A549 (cell line): ENCODE results near the gene MOK. TPM values are rescaled to one million over a fixed set of nuclear protein-coding genes. Genes with fewer than 3 reads are reported as not detected.

Source experiments
- ATAC-seq, 2 experiments: fragments of 200-7000 bp in 1 of 2; fragments of >200 bp in 1 of 2; cut with Nextera tagmentation in 1 of 2; cut with Tn5 transposase in 1 of 2; 3 replicates each; pipeline versions ENCODE4 v1.8.0 to v1.9.1; 2018 to 2020; ENCODE audit warnings: mild to moderate bottlenecking in 1 of 2, moderate library complexity in 1 of 2
- CTCF ChIA-PET: fragments of 300-600 bp; sonication (Branson Sonifier 250); formaldehyde crosslinking; extraction: SDS; loops from one replicate; lab custom pipeline; 2021; ENCODE audit warnings: antibody characterized with exemption, inconsistent platforms; lab: Yijun Ruan, JAX
- POLR2A ChIA-PET: fragments of 350-600 bp; formaldehyde crosslinking; extraction: SDS; loops from one replicate; lab custom pipeline; 2021; ENCODE audit warnings: antibody characterized with exemption, inconsistent platforms; lab: Yijun Ruan, JAX
- DNase-seq, 2 experiments: peaks; one replicate each; pipeline versions ENCODE4 v3.0.0 to v3.0.0-alpha.2; 2011 to 2016; ENCODE audit warnings: low read depth in 1 of 2, low spot score in 1 of 2
- FAIRE-seq: peaks from 2 replicates; lab custom pipeline; 2011; peaks lifted over from hg19 to GRCh38; lab: Jason Lieb, UNC
- H3K27ac ChIP-seq, 2 experiments: fragments of >200 bp; sonication (Bioruptor Twin); formaldehyde crosslinking; 3 replicates each; pipeline ENCODE4 v1.5.1; 2016 to 2017
- H3K4me1 ChIP-seq: fragments of >200 bp; sonication (Bioruptor Twin); formaldehyde crosslinking; 3 replicates; pipeline ENCODE4 v1.6.1; 2016
- H3K4me2 ChIP-seq: fragments of >200 bp; sonication (Bioruptor Twin); formaldehyde crosslinking; 3 replicates; pipeline ENCODE4 v1.6.1; 2016
- H3K4me3 ChIP-seq: fragments of >200 bp; sonication (Bioruptor Twin); formaldehyde crosslinking; 3 replicates; pipeline ENCODE4 v1.5.1; 2016
- H3K9me3 ChIP-seq: fragments of >200 bp; sonication (Bioruptor Twin); formaldehyde crosslinking; 3 replicates; pipeline ENCODE4 v1.6.1; 2016
- CBX2 ChIP-seq: fragments of 200-600 bp; sonication (generic); IDR thresholded peaks from 2 replicates; pipeline ENCODE4 v1.6.1; 2016; ENCODE audit warnings: low read depth, mild to moderate bottlenecking, borderline replicate concordance
- CBX8 ChIP-seq: fragments of 200-600 bp; sonication (generic); IDR thresholded peaks from 2 replicates; pipeline ENCODE4 v1.6.1; 2016
- CHD2 ChIP-seq: fragments of 150-350 bp; IDR thresholded peaks from 2 replicates; pipeline ENCODE4 v1.6.1; 2014; ENCODE audit warnings: low read length; ENCODE audit not compliant: partially characterized antibody
- CTCF ChIP-seq: fragments of >200 bp; sonication (Bioruptor Twin); formaldehyde crosslinking; IDR thresholded peaks from 3 replicates; pipeline ENCODE4 v1.5.1; 2016
- E2F6 ChIP-seq: IDR thresholded peaks from 2 replicates; pipeline ENCODE4 v1.6.1; 2012; ENCODE audit warnings: low read depth, borderline replicate concordance
- EHMT2 ChIP-seq: fragments of 200-600 bp; sonication (generic); IDR thresholded peaks from 2 replicates; pipeline ENCODE4 v1.6.1; 2016; ENCODE audit warnings: antibody characterized with exemption, low read depth, mild to moderate bottlenecking, moderate library complexity
- HOXB5 ChIP-seq: fragments of 250-450 bp; sonication (Bioruptor Pico); IDR thresholded peaks from 2 replicates; pipeline ENCODE4 v1.5.0; 2020; ENCODE audit warnings: mild to moderate bottlenecking, moderate library complexity
- JUNB ChIP-seq: fragments of >200 bp; sonication (Bioruptor Twin); formaldehyde crosslinking; IDR thresholded peaks from 2 replicates; pipeline ENCODE4 v1.6.1; 2016
- MAX ChIP-seq: IDR thresholded peaks from 2 replicates; pipeline ENCODE4 v1.6.1; 2012
- NPAS2 ChIP-seq: fragments of 250-450 bp; sonication (Bioruptor Pico); IDR thresholded peaks from 2 replicates; pipeline ENCODE4 v1.8.0; 2022; ENCODE audit warnings: mild to moderate bottlenecking, moderate library complexity, borderline replicate concordance
- NR3C1 ChIP-seq: fragments of >200 bp; sonication (Bioruptor Twin); formaldehyde crosslinking; IDR thresholded peaks from 3 replicates; pipeline ENCODE4 v1.6.1; 2017
- POLR2A ChIP-seq: IDR thresholded peaks from 2 replicates; pipeline ENCODE4 v1.6.1; 2012; ENCODE audit warnings: mild to moderate bottlenecking, low read length
- REST ChIP-seq: fragments of 200-600 bp; sonication (generic); IDR thresholded peaks from 2 replicates; pipeline ENCODE4 v1.6.1; 2016; ENCODE audit warnings: antibody characterized with exemption, mild to moderate bottlenecking, moderate library complexity
- RNF2 ChIP-seq: fragments of 200-600 bp; sonication (generic); IDR thresholded peaks from 2 replicates; pipeline ENCODE4 v1.6.1; 2016; ENCODE audit warnings: low read depth, mild to moderate bottlenecking, antibody characterized with exemption, moderate library complexity, borderline replicate concordance
- WGBS: methylation state at CpG from one replicate; pipeline ENCODE4 v1.1.6; 2017; ENCODE audit errors: missing lambda C conversion rate; 5-methylcytosine and 5-hydroxymethylcytosine counted together
- polyA plus RNA-seq, 4 experiments: library from polyadenylated mRNA; depleted of rRNA in 3 of 4; stranded (reverse); fragments of >200 nt; fragmentation: RNase III in 1 of 4; extraction: RNeasy Plus Mini Kit Qiagen cat#74134 plus additional on column Dnase treatment in 1 of 4; gene quantifications; 2 replicates in 3 of 4; 3 replicates in 1 of 4; pipeline ENCODE4 v1.2.3, GENCODE V29; 2011 to 2017
- TF ChIP-seq, protein P1 (sequence below): IDR thresholded peaks from 2 replicates; pipeline ENCODE4 v1.6.1; 2012

Gene MOK
- polyA plus RNA-seq, 2 of the 4 experiments (the other 2 are of a cell fraction), result 12.6 to 18.5 TPM

GRCh38 chr14:102230481-102231210 is 74.3 kb downstream of the MOK start:
- ATAC-seq, result no peak
- DNase-seq, result no peak
- POLR2A ChIA-PET, result no interaction called here

More at GRCh38 chr14:102230481-102231210, 74.3 kb downstream of the MOK start:
- Histone ChIP-seq H3K9me3 (no peaks in the 10 kb centered on the region), H3K27ac (no peak overlapping the region), H3K4me2 (no peak overlapping the region), H3K4me3 (no peak overlapping the region), H3K4me1 (peaks cover 9% of the 10 kb centered on the region)
- FAIRE-seq, result no peak
- 83% methylated on average over 22 of the region's 22 CpGs for WGBS
- CTCF ChIA-PET, result interaction anchor here (1.0 to 6.9 kb wide), 5 partner anchors 8 to 134 kb away, joined by 3 to 52 read pairs (median 5); no protein-coding TSS in a partner anchor
- TF ChIP-seq NPAS2 (CRISPR knock-in tag) (no peak), RNF2 (no peak), CTCF (no peak), JUNB (no peak), CHD2 (no peak), POLR2A (no peak), CBX2 (no peak), EHMT2 (no peak), MAX (no peak), E2F6 (no peak), HOXB5 (no peak), REST (no peak), CBX8 (no peak), NR3C1 (no peak)
- TF ChIP-seq, protein P1, sequence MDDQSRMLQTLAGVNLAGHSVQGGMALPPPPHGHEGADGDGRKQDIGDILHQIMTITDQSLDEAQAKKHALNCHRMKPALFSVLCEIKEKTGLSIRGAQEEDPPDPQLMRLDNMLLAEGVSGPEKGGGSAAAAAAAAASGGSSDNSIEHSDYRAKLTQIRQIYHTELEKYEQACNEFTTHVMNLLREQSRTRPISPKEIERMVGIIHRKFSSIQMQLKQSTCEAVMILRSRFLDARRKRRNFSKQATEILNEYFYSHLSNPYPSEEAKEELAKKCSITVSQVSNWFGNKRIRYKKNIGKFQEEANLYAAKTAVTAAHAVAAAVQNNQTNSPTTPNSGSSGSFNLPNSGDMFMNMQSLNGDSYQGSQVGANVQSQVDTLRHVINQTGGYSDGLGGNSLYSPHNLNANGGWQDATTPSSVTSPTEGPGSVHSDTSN, result no peak
